ENCODE data around the gene TBX1. TPM values are rescaled to one million over a fixed set of nuclear protein-coding genes. Genes with fewer than 3 reads are reported as not detected.
"Not testable (repeated sequence)": the region's sequence is repeated elsewhere in the genome, so short reads cannot be mapped to it uniquely, and the experiment has no call there.

Gene TBX1
- total RNA-seq, 1 experiment from 2014 or later, result 12.8 TPM

- TF ChIP-seq, protein P1, sequence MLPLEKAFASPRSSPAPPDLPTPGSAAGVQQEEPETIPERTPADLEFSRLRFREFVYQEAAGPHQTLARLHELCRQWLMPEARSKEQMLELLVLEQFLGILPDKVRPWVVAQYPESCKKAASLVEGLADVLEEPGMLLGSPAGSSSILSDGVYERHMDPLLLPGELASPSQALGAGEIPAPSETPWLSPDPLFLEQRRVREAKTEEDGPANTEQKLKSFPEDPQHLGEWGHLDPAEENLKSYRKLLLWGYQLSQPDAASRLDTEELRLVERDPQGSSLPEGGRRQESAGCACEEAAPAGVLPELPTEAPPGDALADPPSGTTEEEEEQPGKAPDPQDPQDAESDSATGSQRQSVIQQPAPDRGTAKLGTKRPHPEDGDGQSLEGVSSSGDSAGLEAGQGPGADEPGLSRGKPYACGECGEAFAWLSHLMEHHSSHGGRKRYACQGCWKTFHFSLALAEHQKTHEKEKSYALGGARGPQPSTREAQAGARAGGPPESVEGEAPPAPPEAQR (CRISPR knock-in tag; IDR thresholded peaks at IDR 0.05), result no peak
- TF ChIP-seq ZBTB21 (CRISPR knock-in tag; IDR thresholded peaks at IDR 0.05; ENCODE audit: borderline replicate concordance) (no peak), IRF2 (CRISPR knock-in tag; IDR thresholded peaks at IDR 0.05; ENCODE audit: borderline replicate concordance, low read depth) (no peak), CBFB (CRISPR knock-in tag; IDR thresholded peaks at IDR 0.05; ENCODE audit: low read depth) (no peak), ZNF138 (CRISPR knock-in tag; conservative IDR thresholded peaks at IDR 0.05) (no peak), FOXP1 (CRISPR knock-in tag; IDR thresholded peaks at IDR 0.05; ENCODE audit: borderline replicate concordance) (no peak), ZNF425 (CRISPR knock-in tag; conservative IDR thresholded peaks at IDR 0.05) (no peak), ATF6 (CRISPR knock-in tag; IDR thresholded peaks at IDR 0.05) (no peak), PRRX2 (CRISPR knock-in tag; IDR thresholded peaks at IDR 0.05) (no peak)
- TF ChIP-seq, protein P2, sequence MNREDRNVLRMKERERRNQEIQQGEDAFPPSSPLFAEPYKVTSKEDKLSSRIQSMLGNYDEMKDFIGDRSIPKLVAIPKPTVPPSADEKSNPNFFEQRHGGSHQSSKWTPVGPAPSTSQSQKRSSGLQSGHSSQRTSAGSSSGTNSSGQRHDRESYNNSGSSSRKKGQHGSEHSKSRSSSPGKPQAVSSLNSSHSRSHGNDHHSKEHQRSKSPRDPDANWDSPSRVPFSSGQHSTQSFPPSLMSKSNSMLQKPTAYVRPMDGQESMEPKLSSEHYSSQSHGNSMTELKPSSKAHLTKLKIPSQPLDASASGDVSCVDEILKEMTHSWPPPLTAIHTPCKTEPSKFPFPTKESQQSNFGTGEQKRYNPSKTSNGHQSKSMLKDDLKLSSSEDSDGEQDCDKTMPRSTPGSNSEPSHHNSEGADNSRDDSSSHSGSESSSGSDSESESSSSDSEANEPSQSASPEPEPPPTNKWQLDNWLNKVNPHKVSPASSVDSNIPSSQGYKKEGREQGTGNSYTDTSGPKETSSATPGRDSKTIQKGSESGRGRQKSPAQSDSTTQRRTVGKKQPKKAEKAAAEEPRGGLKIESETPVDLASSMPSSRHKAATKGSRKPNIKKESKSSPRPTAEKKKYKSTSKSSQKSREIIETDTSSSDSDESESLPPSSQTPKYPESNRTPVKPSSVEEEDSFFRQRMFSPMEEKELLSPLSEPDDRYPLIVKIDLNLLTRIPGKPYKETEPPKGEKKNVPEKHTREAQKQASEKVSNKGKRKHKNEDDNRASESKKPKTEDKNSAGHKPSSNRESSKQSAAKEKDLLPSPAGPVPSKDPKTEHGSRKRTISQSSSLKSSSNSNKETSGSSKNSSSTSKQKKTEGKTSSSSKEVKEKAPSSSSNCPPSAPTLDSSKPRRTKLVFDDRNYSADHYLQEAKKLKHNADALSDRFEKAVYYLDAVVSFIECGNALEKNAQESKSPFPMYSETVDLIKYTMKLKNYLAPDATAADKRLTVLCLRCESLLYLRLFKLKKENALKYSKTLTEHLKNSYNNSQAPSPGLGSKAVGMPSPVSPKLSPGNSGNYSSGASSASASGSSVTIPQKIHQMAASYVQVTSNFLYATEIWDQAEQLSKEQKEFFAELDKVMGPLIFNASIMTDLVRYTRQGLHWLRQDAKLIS (CRISPR knock-in tag; IDR thresholded peaks at IDR 0.05; ENCODE audit: borderline replicate concordance), result no peak
Measured at GRCh38 chr22:19724927-19725661, 35.5 kb upstream of the TBX1 start (continued).

GRCh38 chr22:19726064-19726788 is 34.4 kb upstream of the TBX1 start:
- H3K27ac Mint-ChIP-seq, CTCF ChIA-PET: not testable (repeated sequence)

More at GRCh38 chr22:19726064-19726788, 34.4 kb upstream of the TBX1 start:
- DNase-seq (ENCODE audit: low spot score); H3K36me3 Mint-ChIP-seq; ATAC-seq; H3K9me3 Mint-ChIP-seq; POLR2A ChIA-PET; H3K4me3 Mint-ChIP-seq: not testable (repeated sequence)
- peaks cover 13% of the 10 kb centered on the region for H3K4me1 Mint-ChIP-seq
- peaks cover 89% of the 10 kb centered on the region for H3K27me3 Mint-ChIP-seq (ENCODE audit: low read depth)

Measured in WTC11 (cell line).